Measurements from ENCODE around the gene FTCDNL1. TPM values are rescaled to one million over a fixed set of nuclear protein-coding genes. Genes with fewer than 3 reads are reported as not detected.

FTCDNL1 gene
- polyA plus RNA-seq, 3 donors, result 2.4 to 7.3 (median 4.1) TPM

DNA sequence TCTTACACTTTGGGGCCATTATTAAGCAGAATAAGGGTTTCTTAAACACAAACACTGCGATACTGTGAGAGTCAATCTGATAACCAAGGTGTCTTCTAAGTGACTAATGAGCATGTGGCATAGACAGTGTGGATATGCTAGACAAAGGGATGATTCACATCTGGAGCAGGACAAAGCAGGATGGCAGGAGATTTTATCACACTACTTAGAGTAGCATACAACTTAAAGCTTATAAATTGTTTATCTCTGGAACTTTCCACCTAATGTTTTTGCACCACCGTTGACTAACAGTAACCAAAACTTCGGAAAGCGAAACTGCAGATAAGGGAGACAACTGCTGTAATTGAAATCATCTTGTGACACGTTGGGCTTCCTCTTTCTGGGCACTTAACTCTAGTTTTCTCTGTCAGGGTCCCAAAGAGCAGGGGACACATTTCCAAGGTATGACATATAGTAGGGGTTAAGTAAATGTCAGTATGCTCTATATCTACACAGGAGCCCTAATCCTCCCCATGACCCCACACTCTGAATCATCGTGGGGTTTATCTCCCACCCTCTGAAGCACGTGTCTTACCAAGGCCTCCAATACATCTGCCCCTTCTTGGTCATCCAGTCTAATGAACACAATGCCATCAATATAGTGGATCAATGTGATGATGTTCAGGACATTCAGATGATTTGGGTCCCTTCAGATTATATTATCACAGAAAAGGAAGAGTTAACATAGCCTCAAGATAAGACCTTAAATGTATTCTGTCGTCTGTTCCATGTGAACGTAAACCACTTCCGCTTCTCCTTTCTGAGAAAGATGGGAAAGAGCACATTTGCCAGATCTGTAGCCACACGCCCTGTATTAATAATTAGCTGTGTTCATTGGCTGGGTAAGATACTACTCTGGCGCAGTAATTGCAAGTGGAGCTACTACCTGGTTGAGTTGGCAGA lies 78.7 kb downstream of the FTCDNL1 start:
- Histone ChIP-seq H3K27me3 (ENCODE audit: control insufficient read depth in 2 of 2, insufficient read depth in 2 of 2, low read length in 2 of 2) (no peaks in the 10 kb centered on the region), H3K79me2 (ENCODE audit: insufficient read depth, low read length) (no peaks in the 10 kb centered on the region), H3K4me3 (replicated peaks in 1 of 3; ENCODE audit: low read depth in 2 of 3, low read length in 3 of 3) (peak overlapping the region in 1 of 3 experiments; percentile 48), H2AFZ (ENCODE audit: insufficient read depth, low read depth, low read length, poor library complexity, severe bottlenecking) (peak overlapping the region; percentile 53), H3K9ac (ENCODE audit: insufficient read depth, low read length, poor library complexity, severe bottlenecking) (peak overlapping the region; percentile 10), H3K9me3 (replicated peaks in 1 of 2; ENCODE audit: control insufficient read depth in 1 of 2, insufficient read depth in 1 of 2, low read length in 2 of 2) (no peaks in the 10 kb centered on the region), H3K27ac (ENCODE audit: low read depth in 1 of 2, low read length in 2 of 2) (peak overlapping the region in 1 of 2 donors; percentile 81), H4K20me1 (ENCODE audit: insufficient read depth, low read length) (no peaks in the 10 kb centered on the region), H3K36me3 (replicated peaks in 1 of 2; ENCODE audit: control insufficient read depth in 1 of 2, insufficient read depth in 2 of 2, low read length in 2 of 2) (no peaks in the 10 kb centered on the region), H3K4me1 (ENCODE audit: control insufficient read depth in 1 of 2, insufficient read depth in 2 of 2, low read length in 2 of 2) (peaks cover 12 to 14% of the 10 kb centered on the region in 2 donors), H3K4me2 (replicated peaks; ENCODE audit: extremely low read depth, low read length, poor library complexity, severe bottlenecking) (peak overlapping the region; percentile 52)
- H3K4me1 Mint-ChIP-seq, result peaks cover 15% of the 10 kb centered on the region
- peak overlapping the region; percentile 32 to 83 (median 53) for H3K27ac Mint-ChIP-seq
- H3K4me3 Mint-ChIP-seq, result peak overlapping the region; percentile 27 to 64
- no peaks in the 10 kb centered on the region for H3K36me3 Mint-ChIP-seq
- intact Hi-C loops (cut with micrococcal nuclease), result no loop called here
- DNase-seq, result peak; percentile 35 to 60 (median 44)
- no peaks in the 10 kb centered on the region for H3K27me3 Mint-ChIP-seq (ENCODE audit: low read depth in 3 of 3)
- 60% methylated on average over 3 of the region's 12 CpGs for WGBS (ENCODE audit: insufficient coverage)
- TF ChIP-seq, protein P1, sequence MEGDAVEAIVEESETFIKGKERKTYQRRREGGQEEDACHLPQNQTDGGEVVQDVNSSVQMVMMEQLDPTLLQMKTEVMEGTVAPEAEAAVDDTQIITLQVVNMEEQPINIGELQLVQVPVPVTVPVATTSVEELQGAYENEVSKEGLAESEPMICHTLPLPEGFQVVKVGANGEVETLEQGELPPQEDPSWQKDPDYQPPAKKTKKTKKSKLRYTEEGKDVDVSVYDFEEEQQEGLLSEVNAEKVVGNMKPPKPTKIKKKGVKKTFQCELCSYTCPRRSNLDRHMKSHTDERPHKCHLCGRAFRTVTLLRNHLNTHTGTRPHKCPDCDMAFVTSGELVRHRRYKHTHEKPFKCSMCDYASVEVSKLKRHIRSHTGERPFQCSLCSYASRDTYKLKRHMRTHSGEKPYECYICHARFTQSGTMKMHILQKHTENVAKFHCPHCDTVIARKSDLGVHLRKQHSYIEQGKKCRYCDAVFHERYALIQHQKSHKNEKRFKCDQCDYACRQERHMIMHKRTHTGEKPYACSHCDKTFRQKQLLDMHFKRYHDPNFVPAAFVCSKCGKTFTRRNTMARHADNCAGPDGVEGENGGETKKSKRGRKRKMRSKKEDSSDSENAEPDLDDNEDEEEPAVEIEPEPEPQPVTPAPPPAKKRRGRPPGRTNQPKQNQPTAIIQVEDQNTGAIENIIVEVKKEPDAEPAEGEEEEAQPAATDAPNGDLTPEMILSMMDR (IDR thresholded peaks at IDR 0.05), result no peak
- peaks cover 0 to 6% (median 0%) of the 10 kb centered on the region in 7 donors for H3K9me3 Mint-ChIP-seq

DNA sequence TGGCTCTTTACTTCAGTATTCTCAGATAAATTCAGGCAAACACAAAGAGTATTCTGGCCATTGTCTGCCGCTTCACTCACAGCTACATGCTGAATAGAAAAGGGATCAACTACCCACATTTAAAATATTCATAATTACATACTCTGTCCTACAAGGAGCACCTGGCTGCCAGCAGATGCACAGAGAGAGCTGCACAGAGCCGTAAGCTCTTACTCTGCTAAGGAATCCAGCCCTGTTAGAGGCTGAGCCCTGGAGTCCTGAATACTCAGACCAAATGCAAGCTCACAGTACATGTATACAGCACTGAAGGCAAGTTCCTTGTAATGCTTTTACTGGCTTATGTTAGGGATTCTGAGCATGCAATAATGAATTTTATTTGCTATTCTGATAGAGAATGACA lies 80.3 kb downstream of the FTCDNL1 start:
- H3K4me1 Mint-ChIP-seq, result peaks cover 16% of the 10 kb centered on the region
- intact Hi-C loops (cut with micrococcal nuclease), result no loop called here
- WGBS (ENCODE audit: insufficient coverage), result 100% methylated on average over 1 of the region's 2 CpGs
- H3K79me2 ChIP-seq (ENCODE audit: insufficient read depth, low read length), result no peaks in the 10 kb centered on the region
- H3K4me2 ChIP-seq (replicated peaks; ENCODE audit: extremely low read depth, low read length, poor library complexity, severe bottlenecking), result no peak overlapping the region
- H2AFZ ChIP-seq (ENCODE audit: insufficient read depth, low read depth, low read length, poor library complexity, severe bottlenecking), result no peak overlapping the region
- TF ChIP-seq, protein P1 (IDR thresholded peaks at IDR 0.05), result no peak
- H3K27ac Mint-ChIP-seq, result no peak overlapping the region
- H3K4me3 ChIP-seq (replicated peaks in 1 of 3; ENCODE audit: low read depth in 2 of 3, low read length in 3 of 3), result no peak overlapping the region
- no peaks in the 10 kb centered on the region for H3K36me3 Mint-ChIP-seq
- no peaks in the 10 kb centered on the region for H3K36me3 ChIP-seq (replicated peaks in 1 of 2; ENCODE audit: control insufficient read depth in 1 of 2, insufficient read depth in 2 of 2, low read length in 2 of 2)
- no peak for DNase-seq
- H3K27me3 Mint-ChIP-seq (ENCODE audit: low read depth in 3 of 3), result no peaks in the 10 kb centered on the region
- no peak overlapping the region for H3K9ac ChIP-seq (ENCODE audit: insufficient read depth, low read length, poor library complexity, severe bottlenecking)
- H3K27me3 ChIP-seq (ENCODE audit: control insufficient read depth in 2 of 2, insufficient read depth in 2 of 2, low read length in 2 of 2), result no peaks in the 10 kb centered on the region
- no peak overlapping the region for H3K4me3 Mint-ChIP-seq
- H3K27ac ChIP-seq (ENCODE audit: low read depth in 1 of 2, low read length in 2 of 2), result no peak overlapping the region
- H3K9me3 Mint-ChIP-seq, result peaks cover 0 to 3% (median 0%) of the 10 kb centered on the region in 7 donors
- no peaks in the 10 kb centered on the region for H3K9me3 ChIP-seq (replicated peaks in 1 of 2; ENCODE audit: control insufficient read depth in 1 of 2, insufficient read depth in 1 of 2, low read length in 2 of 2)
- H3K4me1 ChIP-seq (ENCODE audit: control insufficient read depth in 1 of 2, insufficient read depth in 2 of 2, low read length in 2 of 2), result peaks cover 12 to 14% of the 10 kb centered on the region in 2 donors
- H4K20me1 ChIP-seq (ENCODE audit: insufficient read depth, low read length), result no peaks in the 10 kb centered on the region

Measured in CD14-positive monocyte (primary cell).